HepG2 (cell line): Measurements from ENCODE around the gene EXOC3L4. TPM values are rescaled to one million over a fixed set of nuclear protein-coding genes. Genes with fewer than 3 reads are reported as not detected.

ENCODE experiments used
- ARHGAP35 ChIP-seq: sonication (generic); formaldehyde crosslinking; IDR thresholded peaks from 2 replicates; pipeline ENCODE4 v1.9.0; 2022; ENCODE audit warnings: mild to moderate bottlenecking, inconsistent platforms, moderate library complexity, missing genetic modification reagents, borderline replicate concordance
- BRCA1 ChIP-seq: sonication (generic); formaldehyde crosslinking; IDR thresholded peaks from 2 replicates; pipeline ENCODE4 v1.4.0; 2020; ENCODE audit warnings: missing genetic modification reagents
- CREB3 ChIP-seq: sonication (generic); formaldehyde crosslinking; IDR thresholded peaks from 2 replicates; pipeline ENCODE4 v1.5.0; 2020; ENCODE audit warnings: missing genetic modification reagents
- DNMT3B ChIP-seq: conservative IDR thresholded peaks from 2 replicates; pipeline ENCODE4 v1.6.1; 2016; ENCODE audit warnings: missing biosample characterization, control low read depth
- ERF ChIP-seq: IDR thresholded peaks from 2 replicates; pipeline ENCODE4 v1.6.1; 2018; ENCODE audit warnings: missing biosample characterization, missing genetic modification reagents
- FIP1L1 ChIP-seq: fragments of 200-400 bp; formaldehyde crosslinking; IDR thresholded peaks from 2 replicates; pipeline ENCODE4 v1.6.1; 2018; ENCODE audit warnings: low read depth, mild to moderate bottlenecking, low read length, moderate library complexity, borderline replicate concordance; ENCODE audit not compliant: insufficient read depth
- GMEB2 ChIP-seq: IDR thresholded peaks from 2 replicates; pipeline ENCODE4 v1.6.1; 2016; ENCODE audit warnings: missing biosample characterization, missing genetic modification reagents, low read depth
- HNRNPLL ChIP-seq: fragments of 200-400 bp; formaldehyde crosslinking; IDR thresholded peaks from 2 replicates; pipeline ENCODE4 v1.6.1; 2017; ENCODE audit warnings: mild to moderate bottlenecking, low read depth, low read length; ENCODE audit not compliant: poor library complexity, severe bottlenecking
- HOXA3 ChIP-seq: sonication (generic); formaldehyde crosslinking; IDR thresholded peaks from 2 replicates; pipeline ENCODE4 v1.5.0; 2020; ENCODE audit warnings: missing genetic modification reagents
- MAX ChIP-seq: IDR thresholded peaks from 2 replicates; pipeline ENCODE4 v1.6.1; 2012; ENCODE audit warnings: inconsistent platforms
- MAZ ChIP-seq, 2 experiments: sonication (generic) in 1 of 2; formaldehyde crosslinking in 1 of 2; IDR thresholded peaks; 2 replicates each; pipeline versions ENCODE4 v1.5.0 to v1.6.1; 2012 to 2020; ENCODE audit warnings: low read depth in 2 of 2, mild to moderate bottlenecking in 2 of 2, borderline replicate concordance in 1 of 2, improper control_type of control experiment in 1 of 2, low read length in 1 of 2, missing genetic modification reagents in 1 of 2, moderate library complexity in 1 of 2
- RORA ChIP-seq: sonication (generic); formaldehyde crosslinking; IDR thresholded peaks from 2 replicates; pipeline ENCODE4 v1.5.0; 2020; ENCODE audit warnings: mild to moderate bottlenecking, missing genetic modification reagents, moderate library complexity
- SP1 ChIP-seq, 2 experiments: fragments of 450-650 bp in 1 of 2; sonication (generic) in 1 of 2; formaldehyde crosslinking in 1 of 2; IDR thresholded peaks; 2 replicates each; pipeline versions ENCODE4 v1.4.0 to v1.6.1; 2016 to 2020; ENCODE audit warnings: missing genetic modification reagents in 1 of 2
- SPEN ChIP-seq: sonication (generic); formaldehyde crosslinking; IDR thresholded peaks from 2 replicates; pipeline ENCODE4 v1.5.1; 2020; ENCODE audit warnings: low read depth, mild to moderate bottlenecking, missing genetic modification reagents
- SRSF9 ChIP-seq: fragments of 200-400 bp; formaldehyde crosslinking; IDR thresholded peaks from 2 replicates; pipeline ENCODE4 v1.6.1; 2018; ENCODE audit warnings: borderline replicate concordance, mild to moderate bottlenecking, low read depth, low read length; ENCODE audit not compliant: insufficient read depth, poor library complexity, severe bottlenecking
- TBL1XR1 ChIP-seq: fragments of 150-350 bp; IDR thresholded peaks from 2 replicates; pipeline ENCODE4 v1.6.1; 2014; ENCODE audit warnings: borderline replicate concordance, low read length; ENCODE audit not compliant: partially characterized antibody
- THAP11 ChIP-seq: IDR thresholded peaks from 2 replicates; pipeline ENCODE4 v1.6.1; 2016; ENCODE audit warnings: missing biosample characterization, missing genetic modification reagents
- U2AF1 ChIP-seq: fragments of 200-400 bp; formaldehyde crosslinking; optimal IDR thresholded peaks from 2 replicates; pipeline ENCODE3; 2017; ENCODE audit warnings: mild to moderate bottlenecking, low read depth, low read length
- ZBTB26 ChIP-seq: IDR thresholded peaks from 2 replicates; pipeline ENCODE4 v1.6.1; 2016; ENCODE audit warnings: missing compliant biosample characterization, missing genetic modification reagents, borderline replicate concordance
- ZC3H4 ChIP-seq: sonication (generic); formaldehyde crosslinking; IDR thresholded peaks from 2 replicates; pipeline ENCODE4 v1.4.0; 2020; ENCODE audit warnings: missing genetic modification reagents, borderline replicate concordance
- ZNF260 ChIP-seq: sonication (generic); formaldehyde crosslinking; IDR thresholded peaks from 2 replicates; pipeline ENCODE4 v1.4.0; 2020; ENCODE audit warnings: missing genetic modification reagents, low read depth, mild to moderate bottlenecking, borderline replicate concordance
- ZNF460 ChIP-seq: sonication (generic); formaldehyde crosslinking; IDR thresholded peaks from 2 replicates; pipeline ENCODE4 v1.5.1; 2020; ENCODE audit warnings: missing genetic modification reagents, mild to moderate bottlenecking, borderline replicate concordance
- ZNF761 ChIP-seq: sonication (generic); formaldehyde crosslinking; conservative IDR thresholded peaks from 2 replicates; pipeline ENCODE4 v1.4.0; 2020; ENCODE audit warnings: mild to moderate bottlenecking, missing genetic modification reagents
- ZNF776 ChIP-seq: sonication (generic); formaldehyde crosslinking; IDR thresholded peaks from 2 replicates; pipeline ENCODE4 v1.4.0; 2020; ENCODE audit warnings: mild to moderate bottlenecking, missing genetic modification reagents
- ZNF777 ChIP-seq: sonication (generic); formaldehyde crosslinking; IDR thresholded peaks from 2 replicates; pipeline ENCODE4 v1.4.0; 2020; ENCODE audit warnings: missing genetic modification reagents
- polyA plus RNA-seq, 8 experiments: library from polyadenylated mRNA; depleted of rRNA in 3 of 8; stranded (reverse) in 7 of 8; unstranded in 1 of 8; fragments of >200 nt; fragmentation: Illumina TruSeq in 4 of 8; extraction: Trizol in 4 of 8; gene quantifications; 2 replicates each; pipeline versions ENCODE4 v1.2.1 to v1.2.3, GENCODE V29; 2011 to 2016; ENCODE audit warnings: low read depth in 4 of 8, missing spikeins in 1 of 8, mixed read lengths in 1 of 8; ENCODE audit not compliant: insufficient read depth in 1 of 8
- total RNA-seq, 5 experiments: library from RNA; depleted of rRNA; stranded (reverse); fragments of >200 nt; fragmentation: Illumina TruSeq; extraction: Trizol; gene quantifications; 2 replicates each; pipeline ENCODE4 v1.2.3, GENCODE V29; 2016; ENCODE audit warnings: low read depth in 1 of 5

The EXOC3L4 gene
- total and polyA plus RNA-seq, 2 of the 13 experiments (the other 11 are each of a cell fraction or from before 2014, with no cell fraction given) = 11.8 to 27.0 TPM

- TF ChIP-seq ZNF761 (CRISPR knock-in tag) (0 out of 2 replicates have a peak, but pooled peaks have one; percentile 39), CREB3 (CRISPR knock-in tag) (0 out of 2 replicates have a peak, but pooled peaks have one; percentile 25), ZNF260 (no peak), ZNF460 (CRISPR knock-in tag) (no peak), MAZ (IDR thresholded peaks at IDR 0.05; ENCODE audit: borderline replicate concordance, low read depth, low read length) (peak; percentile 14; the same call in 1 of the 2 replicates), MAZ (CRISPR knock-in tag; IDR thresholded peaks at IDR 0.05; ENCODE audit: low read depth) (peak; percentile 27; the same call in 1 of the 2 replicates), U2AF1 (no peak), ARHGAP35 (CRISPR knock-in tag) (0 out of 2 replicates have a peak, but pooled peaks have one; percentile 32), TBL1XR1 (no peak), HOXA3 (CRISPR knock-in tag) (0 out of 2 replicates have a peak, but pooled peaks have one; percentile 11), ERF (CRISPR knock-in tag) (0 out of 2 replicates have a peak, but pooled peaks have one; percentile 28), SRSF9 (no peak), ZNF777 (CRISPR knock-in tag) (peak; percentile 86), ZNF776 (CRISPR knock-in tag) (peak; percentile 46; the same call in 1 of the 2 replicates), SP1 (IDR thresholded peaks at IDR 0.05) (no peak), SP1 (CRISPR knock-in tag; IDR thresholded peaks at IDR 0.05) (peak; percentile 12; the same call in 1 of the 2 replicates), DNMT3B (CRISPR knock-in tag) (no peak), HNRNPLL (peak; percentile 0), FIP1L1 (no peak), MAX (peak; percentile 56), SPEN (CRISPR knock-in tag) (peak; percentile 36; the same call in 1 of the 2 replicates), THAP11 (CRISPR knock-in tag) (0 out of 2 replicates have a peak, but pooled peaks have one; percentile 52), ZBTB26 (CRISPR knock-in tag) (peak; percentile 45; the same call in 1 of the 2 replicates), ZC3H4 (CRISPR knock-in tag) (no peak), BRCA1 (CRISPR knock-in tag) (no peak), GMEB2 (CRISPR knock-in tag) (no peak), RORA (CRISPR knock-in tag) (no peak)
Measured at GRCh38 chr14:103057372-103058163, 37.0 kb upstream of the EXOC3L4 start, which contains the start of gene CDC42BPB (continued).
